ENCODE measurements around the gene STEAP1B. TPM values are rescaled to one million over a fixed set of nuclear protein-coding genes. Genes with fewer than 3 reads are reported as not detected.

The STEAP1B gene
- total RNA-seq, 1 experiment from 2014 or later, result 0.27 TPM

DNA sequence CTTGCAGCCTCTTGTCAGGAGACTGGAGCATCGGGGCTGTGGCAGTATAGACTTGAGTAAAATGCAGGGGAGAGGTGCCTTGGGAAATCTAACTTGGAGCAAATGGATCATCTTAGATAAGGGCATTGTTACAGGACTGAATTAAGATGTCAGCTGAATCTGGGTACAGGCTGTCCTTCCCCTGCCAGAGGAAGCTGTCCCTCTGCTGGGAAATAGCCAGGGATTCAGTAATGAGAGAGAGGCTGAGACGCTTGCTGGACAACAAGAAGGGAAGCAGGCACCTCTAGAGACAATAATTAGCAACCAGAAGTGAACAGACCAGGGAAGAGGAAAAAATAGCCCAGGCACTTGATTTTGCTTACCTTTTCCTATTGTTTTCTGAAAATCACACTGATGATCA is 122.3 kb downstream of the STEAP1B start:
- ChIA-PET CTCF (no interaction called here), RAD21 (ENCODE audit: low non-redundant PET in 1 of 2, low total read pairs in 2 of 2, uncharacterized antibody in 2 of 2, unreplicated experiment in 2 of 2) (no interaction called here), POLR2A (no interaction called here)
- Histone ChIP-seq H3K4me1 (ENCODE audit: control insufficient read depth in 1 of 2, insufficient read depth in 2 of 2, low read length in 2 of 2) (no peaks in the 10 kb centered on the region), H3K36me3 (ENCODE audit: control insufficient read depth in 1 of 2, insufficient read depth in 2 of 2, low read length in 2 of 2) (no peaks in the 10 kb centered on the region), H3K79me2 (ENCODE audit: insufficient read depth, low read length) (no peaks in the 10 kb centered on the region), H3K9ac (ENCODE audit: low read length) (no peak overlapping the region), H3K4me3 (replicated peaks in 1 of 2; ENCODE audit: low read depth in 1 of 2, low read length in 2 of 2) (no peak overlapping the region), H2AFZ (ENCODE audit: low read depth, low read length, poor library complexity, severe bottlenecking) (no peak overlapping the region), H3K27ac (ENCODE audit: low read depth, low read length) (no peak overlapping the region), H3K4me2 (ENCODE audit: low read length) (no peak overlapping the region), H3K9me2 (ENCODE audit: insufficient read depth) (no peaks in the 10 kb centered on the region), H3K27me3 (ENCODE audit: insufficient read depth, low read length) (no peaks in the 10 kb centered on the region), H3K9me3 (ENCODE audit: control insufficient read depth in 1 of 2, insufficient read depth in 1 of 2, low read depth in 1 of 2, low read length in 2 of 2) (no peaks in the 10 kb centered on the region), H4K20me1 (ENCODE audit: insufficient read depth) (no peaks in the 10 kb centered on the region)
- no TSS peak for BruUV-seq (replicated peaks)
- intact Hi-C loops (cut with micrococcal nuclease), result no loop called here
- no peak for TF ChIP-seq EZH2 (IDR thresholded peaks at IDR 0.05)
- TF ChIP-seq, protein P1, sequence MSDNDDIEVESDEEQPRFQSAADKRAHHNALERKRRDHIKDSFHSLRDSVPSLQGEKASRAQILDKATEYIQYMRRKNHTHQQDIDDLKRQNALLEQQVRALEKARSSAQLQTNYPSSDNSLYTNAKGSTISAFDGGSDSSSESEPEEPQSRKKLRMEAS (IDR thresholded peaks at IDR 0.05), result no peak
- TF ChIP-seq ZFX (IDR thresholded peaks at IDR 0.05), result no peak
- TF ChIP-seq, protein P2, sequence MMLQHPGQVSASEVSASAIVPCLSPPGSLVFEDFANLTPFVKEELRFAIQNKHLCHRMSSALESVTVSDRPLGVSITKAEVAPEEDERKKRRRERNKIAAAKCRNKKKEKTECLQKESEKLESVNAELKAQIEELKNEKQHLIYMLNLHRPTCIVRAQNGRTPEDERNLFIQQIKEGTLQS (IDR thresholded peaks at IDR 0.05), result no peak
- TF ChIP-seq TCF7L2 (IDR thresholded peaks at IDR 0.05; ENCODE audit: borderline replicate concordance, extremely low read depth, insufficient read depth, insufficient read length), result no peak
- no peak for ATAC-seq
- no peak for DNase-seq (ENCODE audit: low read depth, low spot score)

DNA sequence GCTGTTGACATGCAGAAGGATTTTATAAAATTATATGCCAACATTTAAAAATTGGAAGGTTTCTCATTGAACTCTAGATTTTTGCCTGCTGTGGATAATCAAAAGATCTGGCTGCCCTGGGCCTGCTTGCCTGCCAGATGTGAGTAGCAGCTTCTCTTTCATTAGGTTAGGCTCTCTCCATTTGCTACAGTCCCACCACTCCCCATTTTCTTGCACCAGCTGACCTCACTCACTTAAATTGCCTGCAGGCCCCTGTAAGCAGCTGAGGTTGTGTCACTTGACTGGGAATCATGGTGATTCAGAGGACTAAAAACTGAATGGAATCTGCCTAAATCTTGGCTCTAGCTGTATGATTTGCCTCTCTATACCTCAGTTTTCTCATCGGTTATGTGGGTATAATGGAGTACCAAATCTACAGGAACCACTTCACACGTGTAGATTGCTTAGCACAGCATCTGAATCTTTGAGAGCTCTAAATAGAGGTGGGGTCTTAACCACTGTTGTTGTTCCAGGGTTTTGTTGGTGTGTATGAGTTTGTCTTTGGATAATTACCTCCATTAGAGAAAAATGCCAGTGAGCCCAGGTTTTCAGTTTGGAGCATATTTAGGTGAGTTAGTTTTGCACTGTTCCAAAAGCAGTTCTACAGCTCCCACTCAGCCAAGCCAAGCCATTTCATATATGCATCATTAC is 124.5 kb downstream of the STEAP1B start:
- H3K79me2 ChIP-seq (ENCODE audit: insufficient read depth, low read length), result no peaks in the 10 kb centered on the region
- no peaks in the 10 kb centered on the region for H3K9me2 ChIP-seq (ENCODE audit: insufficient read depth)
- no peak for TF ChIP-seq ELF1 (IDR thresholded peaks at IDR 0.05; ENCODE audit: borderline replicate concordance, low read depth)
- TF ChIP-seq FOSL1 (IDR thresholded peaks at IDR 0.05; ENCODE audit: low read depth), result no peak
- TF ChIP-seq, protein P3, sequence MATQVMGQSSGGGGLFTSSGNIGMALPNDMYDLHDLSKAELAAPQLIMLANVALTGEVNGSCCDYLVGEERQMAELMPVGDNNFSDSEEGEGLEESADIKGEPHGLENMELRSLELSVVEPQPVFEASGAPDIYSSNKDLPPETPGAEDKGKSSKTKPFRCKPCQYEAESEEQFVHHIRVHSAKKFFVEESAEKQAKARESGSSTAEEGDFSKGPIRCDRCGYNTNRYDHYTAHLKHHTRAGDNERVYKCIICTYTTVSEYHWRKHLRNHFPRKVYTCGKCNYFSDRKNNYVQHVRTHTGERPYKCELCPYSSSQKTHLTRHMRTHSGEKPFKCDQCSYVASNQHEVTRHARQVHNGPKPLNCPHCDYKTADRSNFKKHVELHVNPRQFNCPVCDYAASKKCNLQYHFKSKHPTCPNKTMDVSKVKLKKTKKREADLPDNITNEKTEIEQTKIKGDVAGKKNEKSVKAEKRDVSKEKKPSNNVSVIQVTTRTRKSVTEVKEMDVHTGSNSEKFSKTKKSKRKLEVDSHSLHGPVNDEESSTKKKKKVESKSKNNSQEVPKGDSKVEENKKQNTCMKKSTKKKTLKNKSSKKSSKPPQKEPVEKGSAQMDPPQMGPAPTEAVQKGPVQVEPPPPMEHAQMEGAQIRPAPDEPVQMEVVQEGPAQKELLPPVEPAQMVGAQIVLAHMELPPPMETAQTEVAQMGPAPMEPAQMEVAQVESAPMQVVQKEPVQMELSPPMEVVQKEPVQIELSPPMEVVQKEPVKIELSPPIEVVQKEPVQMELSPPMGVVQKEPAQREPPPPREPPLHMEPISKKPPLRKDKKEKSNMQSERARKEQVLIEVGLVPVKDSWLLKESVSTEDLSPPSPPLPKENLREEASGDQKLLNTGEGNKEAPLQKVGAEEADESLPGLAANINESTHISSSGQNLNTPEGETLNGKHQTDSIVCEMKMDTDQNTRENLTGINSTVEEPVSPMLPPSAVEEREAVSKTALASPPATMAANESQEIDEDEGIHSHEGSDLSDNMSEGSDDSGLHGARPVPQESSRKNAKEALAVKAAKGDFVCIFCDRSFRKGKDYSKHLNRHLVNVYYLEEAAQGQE (IDR thresholded peaks at IDR 0.05; ENCODE audit: low read depth), result no peak
- H4K20me1 ChIP-seq (ENCODE audit: insufficient read depth), result no peaks in the 10 kb centered on the region
- no peak overlapping the region for H3K27ac ChIP-seq (ENCODE audit: low read depth, low read length)
- DNase-seq (ENCODE audit: low read depth, low spot score) (no peak), ATAC-seq (no peak)
- H3K9ac ChIP-seq (ENCODE audit: low read length), result no peak overlapping the region
- H3K36me3 ChIP-seq (ENCODE audit: control insufficient read depth in 1 of 2, insufficient read depth in 2 of 2, low read length in 2 of 2), result no peaks in the 10 kb centered on the region
- H3K27me3 ChIP-seq (ENCODE audit: insufficient read depth, low read length), result no peaks in the 10 kb centered on the region
- no peak overlapping the region for H2AFZ ChIP-seq (ENCODE audit: low read depth, low read length, poor library complexity, severe bottlenecking)
- H3K4me1 ChIP-seq (ENCODE audit: control insufficient read depth in 1 of 2, insufficient read depth in 2 of 2, low read length in 2 of 2), result no peaks in the 10 kb centered on the region
- H3K9me3 ChIP-seq (ENCODE audit: control insufficient read depth in 1 of 2, insufficient read depth in 1 of 2, low read depth in 1 of 2, low read length in 2 of 2), result no peaks in the 10 kb centered on the region
- RAD21 ChIA-PET (ENCODE audit: low non-redundant PET in 1 of 2, low total read pairs in 2 of 2, uncharacterized antibody in 2 of 2, unreplicated experiment in 2 of 2), result no interaction called here
- H3K4me2 ChIP-seq (ENCODE audit: low read length), result no peak overlapping the region
- BruUV-seq (replicated peaks), result no TSS peak
- H3K4me3 ChIP-seq (replicated peaks in 1 of 2; ENCODE audit: low read depth in 1 of 2, low read length in 2 of 2), result no peak overlapping the region
- intact Hi-C loops (cut with micrococcal nuclease), result no loop called here
- POLR2A ChIA-PET, result no interaction called here
- CTCF ChIA-PET, result no interaction called here

Data from HCT116 (cell line).